Measurements from ENCODE around the gene ABAT. TPM values are rescaled to one million over a fixed set of nuclear protein-coding genes. Genes with fewer than 3 reads are reported as not detected.

ABAT gene
- total RNA-seq, 1 donor from 2014 or later = 4.4 TPM

GRCh38 chr16:8740775-8741355, 66.4 kb downstream of the ABAT start:
- no peak for DNase-seq (ENCODE audit: low spot score)

GRCh38 chr16:8741636-8742035, 67.2 kb downstream of the ABAT start:
- no peak for DNase-seq (ENCODE audit: low spot score)

- no peak for DNase-seq (ENCODE audit: low spot score)
Measured at GRCh38 chr16:8742068-8742467, 67.7 kb downstream of the ABAT start.

- peak; percentile 20 for DNase-seq (ENCODE audit: low spot score)
Measured at GRCh38 chr16:8748944-8749343, 74.5 kb downstream of the ABAT start.

- peak; percentile 59 for DNase-seq (ENCODE audit: low spot score)
Measured at GRCh38 chr16:8751481-8752311, 77.3 kb downstream of the ABAT start.

- DNase-seq (ENCODE audit: low spot score) = no peak
Measured at GRCh38 chr16:8752706-8753105, 78.3 kb downstream of the ABAT start.

GRCh38 chr16:8753416-8754054, 79.1 kb downstream of the ABAT start:
- no peak for DNase-seq (ENCODE audit: low spot score)

- no peak for DNase-seq (ENCODE audit: low spot score)
Measured at GRCh38 chr16:8756755-8757154, 82.3 kb downstream of the ABAT start.

- DNase-seq (ENCODE audit: low spot score) = no peak
Measured at GRCh38 chr16:8758022-8758421, 83.6 kb downstream of the ABAT start.

GRCh38 chr16:8760021-8760420, 85.6 kb downstream of the ABAT start:
- DNase-seq (ENCODE audit: low spot score) = no peak

GRCh38 chr16:8761078-8761477, 86.7 kb downstream of the ABAT start:
- no peak for DNase-seq (ENCODE audit: low spot score)

GRCh38 chr16:8762254-8762653, 87.8 kb downstream of the ABAT start:
- no peak for DNase-seq (ENCODE audit: low spot score)

- no peak for DNase-seq (ENCODE audit: low spot score)
Measured at GRCh38 chr16:8763083-8763482, 88.7 kb downstream of the ABAT start.

GRCh38 chr16:8763899-8764298, 89.5 kb downstream of the ABAT start:
- DNase-seq (ENCODE audit: low spot score) = no peak

GRCh38 chr16:8764525-8765250, 90.3 kb downstream of the ABAT start:
- no peak for DNase-seq (ENCODE audit: low spot score)

- DNase-seq (ENCODE audit: low spot score) = no peak
Measured at GRCh38 chr16:8767176-8767575, 92.8 kb downstream of the ABAT start.

- DNase-seq (ENCODE audit: low spot score) = no peak
Measured at GRCh38 chr16:8768283-8768682, 93.9 kb downstream of the ABAT start.

- DNase-seq (ENCODE audit: low spot score) = no peak
Measured at GRCh38 chr16:8768692-8769091, 94.3 kb downstream of the ABAT start.

- no peak for DNase-seq (ENCODE audit: low spot score)
Measured at GRCh38 chr16:8773537-8773936, 99.1 kb downstream of the ABAT start.

GRCh38 chr16:8774208-8774607, 99.8 kb downstream of the ABAT start:
- no peak for DNase-seq (ENCODE audit: low spot score)

GRCh38 chr16:8775359-8775758, 100.9 kb downstream of the ABAT start:
- no peak for DNase-seq (ENCODE audit: low spot score)

GRCh38 chr16:8776129-8776584, 101.7 kb downstream of the ABAT start:
- DNase-seq (ENCODE audit: low spot score) = no peak

Data from mesenteric fat pad (tissue), 1 donor.